DND-41 (cell line): Measurements from ENCODE around the gene C1orf146.

Source experiments
- EZH2 ChIP-seq: IDR thresholded peaks from 3 replicates; pipeline ENCODE4 v1.6.1; 2012; ENCODE audit warnings: borderline replicate concordance, low read depth, mild to moderate bottlenecking, moderate library complexity, low read length, inconsistent platforms; ENCODE audit not compliant: severe bottlenecking
- TF ChIP-seq, protein P1 (sequence below): IDR thresholded peaks from 2 replicates; pipeline ENCODE4 v1.5.1; 2012; ENCODE audit warnings: borderline replicate concordance, low read length, moderate library complexity, mild to moderate bottlenecking; ENCODE audit not compliant: poor library complexity, severe bottlenecking; ENCODE audit errors: extremely low read depth

DNA sequence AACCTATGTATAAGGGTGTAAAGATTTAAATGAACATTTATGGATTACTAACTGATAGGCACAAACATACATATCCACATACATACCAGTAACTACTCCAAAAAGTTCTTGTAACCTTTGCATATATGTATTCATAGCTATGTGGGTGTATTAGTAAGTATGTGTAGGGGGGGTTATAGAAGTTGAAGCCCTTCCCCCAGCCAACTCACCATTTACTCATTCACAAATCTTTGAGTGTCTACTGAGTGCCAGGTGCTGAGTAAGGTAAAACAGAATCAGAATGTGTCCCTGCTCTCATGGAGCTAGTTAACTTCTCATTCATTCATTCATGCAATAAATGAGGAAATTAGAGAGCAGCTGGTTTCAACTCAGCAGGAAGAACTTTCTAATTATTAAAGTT lies 1.3 kb downstream of the C1orf146 start:
- TF ChIP-seq, protein P1, sequence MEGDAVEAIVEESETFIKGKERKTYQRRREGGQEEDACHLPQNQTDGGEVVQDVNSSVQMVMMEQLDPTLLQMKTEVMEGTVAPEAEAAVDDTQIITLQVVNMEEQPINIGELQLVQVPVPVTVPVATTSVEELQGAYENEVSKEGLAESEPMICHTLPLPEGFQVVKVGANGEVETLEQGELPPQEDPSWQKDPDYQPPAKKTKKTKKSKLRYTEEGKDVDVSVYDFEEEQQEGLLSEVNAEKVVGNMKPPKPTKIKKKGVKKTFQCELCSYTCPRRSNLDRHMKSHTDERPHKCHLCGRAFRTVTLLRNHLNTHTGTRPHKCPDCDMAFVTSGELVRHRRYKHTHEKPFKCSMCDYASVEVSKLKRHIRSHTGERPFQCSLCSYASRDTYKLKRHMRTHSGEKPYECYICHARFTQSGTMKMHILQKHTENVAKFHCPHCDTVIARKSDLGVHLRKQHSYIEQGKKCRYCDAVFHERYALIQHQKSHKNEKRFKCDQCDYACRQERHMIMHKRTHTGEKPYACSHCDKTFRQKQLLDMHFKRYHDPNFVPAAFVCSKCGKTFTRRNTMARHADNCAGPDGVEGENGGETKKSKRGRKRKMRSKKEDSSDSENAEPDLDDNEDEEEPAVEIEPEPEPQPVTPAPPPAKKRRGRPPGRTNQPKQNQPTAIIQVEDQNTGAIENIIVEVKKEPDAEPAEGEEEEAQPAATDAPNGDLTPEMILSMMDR = no peak
- no peak for TF ChIP-seq EZH2
